Liver (tissue), 9 donors: ENCODE data around the gene STH. TPM values are rescaled to one million over a fixed set of nuclear protein-coding genes. Genes with fewer than 3 reads are reported as not detected.

Experiments used
- DNase-seq: peaks from one replicate; pipeline ENCODE4 v3.0.0-alpha.2; 2017; ENCODE audit warnings: low spot score
- H3K27ac ChIP-seq, 2 donors: one replicate each; pipeline ENCODE4 v1.7.0; 2013; ENCODE audit warnings: inconsistent platforms in 2 of 2, low read length in 2 of 2, control low read depth in 1 of 2, low read depth in 1 of 2, mild to moderate bottlenecking in 1 of 2
- H3K27me3 ChIP-seq, 4 donors: one replicate each; pipeline versions ENCODE4 v1.6.1 to v1.7.0; 2013; ENCODE audit warnings: low read length in 3 of 4, inconsistent platforms in 1 of 4, mild to moderate bottlenecking in 1 of 4, moderate library complexity in 1 of 4; ENCODE audit not compliant: control insufficient read depth in 4 of 4, insufficient read depth in 4 of 4
- H3K36me3 ChIP-seq, 4 donors: one replicate each; pipeline versions ENCODE4 v1.6.1 to v1.7.0; 2013; ENCODE audit warnings: low read length in 3 of 4, mild to moderate bottlenecking in 3 of 4, low read depth in 1 of 4, moderate library complexity in 1 of 4; ENCODE audit not compliant: control insufficient read depth in 4 of 4, insufficient read depth in 3 of 4
- H3K4me1 ChIP-seq, 4 donors: one replicate each; pipeline versions ENCODE4 v1.6.1 to v1.7.0; 2013; ENCODE audit warnings: low read length in 3 of 4, mild to moderate bottlenecking in 3 of 4, moderate library complexity in 1 of 4; ENCODE audit not compliant: control insufficient read depth in 4 of 4, insufficient read depth in 4 of 4
- H3K4me3 ChIP-seq, 3 donors: one replicate each; pipeline versions ENCODE4 v1.6.1 to v1.7.0; 2013; ENCODE audit warnings: low read length in 3 of 3, control low read depth in 1 of 3, low read depth in 1 of 3, mild to moderate bottlenecking in 1 of 3
- H3K9ac ChIP-seq, 2 donors: one replicate each; pipeline ENCODE4 v1.7.0; 2013; ENCODE audit warnings: low read length in 2 of 2, mild to moderate bottlenecking in 2 of 2, moderate library complexity in 2 of 2, control low read depth in 1 of 2, low read depth in 1 of 2
- H3K9me3 ChIP-seq, 4 donors: one replicate each; pipeline versions ENCODE4 v1.6.1 to v1.7.0; 2013; ENCODE audit warnings: low read length in 3 of 4; ENCODE audit not compliant: control insufficient read depth in 4 of 4
- ATF3 ChIP-seq: IDR thresholded peaks from 2 replicates; pipeline ENCODE4 v1.6.1; 2016; ENCODE audit warnings: antibody characterized with exemption
- EGR1 ChIP-seq, 2 donors: IDR thresholded peaks; 2 replicates each; pipeline ENCODE4 v1.6.1; 2016 to 2018; ENCODE audit warnings: antibody characterized with exemption in 2 of 2, low read depth in 2 of 2
- FOXA1 ChIP-seq: IDR thresholded peaks from 2 replicates; pipeline ENCODE4 v1.6.1; 2016; ENCODE audit warnings: antibody characterized with exemption
- FOXA2 ChIP-seq: IDR thresholded peaks from 2 replicates; pipeline ENCODE4 v1.6.1; 2016; ENCODE audit warnings: antibody characterized with exemption
- GABPA ChIP-seq, 2 donors: IDR thresholded peaks in 1 of 2; conservative IDR thresholded peaks in 1 of 2; 2 replicates each; pipeline ENCODE4 v1.6.1; 2016; ENCODE audit warnings: antibody characterized with exemption in 2 of 2, mild to moderate bottlenecking in 1 of 2, moderate library complexity in 1 of 2
- HNF4A ChIP-seq, 2 donors: conservative IDR thresholded peaks; 2 replicates each; pipeline ENCODE4 v1.6.1; 2016; ENCODE audit warnings: antibody characterized with exemption in 2 of 2, mild to moderate bottlenecking in 2 of 2
- HNF4G ChIP-seq: IDR thresholded peaks from 2 replicates; pipeline ENCODE4 v1.6.1; 2016; ENCODE audit warnings: antibody characterized with exemption
- JUND ChIP-seq, 2 donors: IDR thresholded peaks; 2 replicates each; pipeline ENCODE4 v1.6.1; 2016; ENCODE audit warnings: antibody characterized with exemption in 2 of 2
- MAX ChIP-seq: IDR thresholded peaks from 2 replicates; pipeline ENCODE4 v1.6.1; 2016; ENCODE audit warnings: antibody characterized with exemption
- NR2F2 ChIP-seq: IDR thresholded peaks from 2 replicates; pipeline ENCODE4 v1.6.1; 2016; ENCODE audit warnings: antibody characterized with exemption
- RAD21 ChIP-seq, 2 donors: IDR thresholded peaks; 2 replicates each; pipeline ENCODE4 v1.6.1; 2016; ENCODE audit warnings: antibody characterized with exemption in 2 of 2, mild to moderate bottlenecking in 2 of 2
- REST ChIP-seq: IDR thresholded peaks from 2 replicates; pipeline ENCODE4 v1.6.1; 2016; ENCODE audit warnings: antibody characterized with exemption, mild to moderate bottlenecking
- RXRA ChIP-seq, 2 donors: IDR thresholded peaks; 2 replicates each; pipeline ENCODE4 v1.6.1; 2017 to 2018; ENCODE audit warnings: antibody characterized with exemption in 2 of 2, mild to moderate bottlenecking in 1 of 2
- SP1 ChIP-seq: IDR thresholded peaks from 2 replicates; pipeline ENCODE4 v1.6.1; 2018; ENCODE audit warnings: antibody characterized with exemption, mild to moderate bottlenecking
- TAF1 ChIP-seq: conservative IDR thresholded peaks from 2 replicates; pipeline ENCODE4 v1.6.1; 2016; ENCODE audit warnings: antibody characterized with exemption, mild to moderate bottlenecking
- YY1 ChIP-seq: IDR thresholded peaks from 2 replicates; pipeline ENCODE4 v1.6.1; 2016; ENCODE audit warnings: antibody characterized with exemption, mild to moderate bottlenecking
- WGBS: extraction: QIAGEN DNeasy Blood & Tissue Kit; methylation state at CpG from one replicate; pipeline ENCODE4 v1.1.7; 2013; 5-methylcytosine and 5-hydroxymethylcytosine counted together
- polyA plus RNA-seq, 2 donors: library from polyadenylated mRNA; stranded (reverse) in 1 of 2; unstranded in 1 of 2; fragments of 200-250 nt in 1 of 2; fragments of >200 nt in 1 of 2; fragmentation: Nextera tagmentation in 1 of 2; extraction: Ambion mirVana in 1 of 2; gene quantifications; one replicate each; pipeline versions ENCODE4 v1.2.1 to v1.2.3, GENCODE V29; 2013 to 2015
- total RNA-seq, 2 donors: library from RNA; depleted of rRNA; stranded (reverse); fragments of >200 nt; gene quantifications; one replicate each; pipeline ENCODE4 v1.2.3, GENCODE V29; 2014
- TF ChIP-seq, protein P1 (sequence below): IDR thresholded peaks from 2 replicates; pipeline ENCODE4 v1.6.1; 2016; ENCODE audit warnings: antibody characterized with exemption
- TF ChIP-seq, protein P2 (sequence below): fragments of 150-350 bp; IDR thresholded peaks from 2 replicates; pipeline ENCODE4 v1.5.1; 2017; ENCODE audit warnings: improper control_type of control experiment, low read depth, low read length; ENCODE audit not compliant: missing input control
- donor health status: healthy.
- donor health status: healthy.
- donor health status: healthy.
- donor health status: healthy.
- donor health status: healthy.

STH gene
- total and polyA plus RNA-seq, 4 donors, result not detected

GRCh38 chr17:46043606-46044005 is 44.6 kb downstream of the STH start:
- Histone ChIP-seq H3K27me3 (no peaks in the 10 kb centered on the region), H3K36me3 (peaks cover 9 to 45% (median 25%) of the 10 kb centered on the region in 4 donors), H3K4me1 (peaks cover 0 to 12% (median 8%) of the 10 kb centered on the region in 4 donors), H3K9me3 (no peaks in the 10 kb centered on the region), H3K27ac (peak overlapping the region in 1 of 2 donors; percentile 55), H3K9ac (no peak overlapping the region), H3K4me3 (no peak overlapping the region)
- TF ChIP-seq NR2F2 (no peak), RXRA (IDR thresholded peaks at IDR 0.05) (no peak), ATF3 (no peak), FOXA1 (no peak), RAD21 (IDR thresholded peaks at IDR 0.05) (no peak), SP1 (no peak), GABPA (IDR thresholded peaks at IDR 0.05 in 1 of 2, conservative IDR thresholded peaks at IDR 0.05 in 1 of 2) (no peak), REST (no peak)
- WGBS, result 95% methylated on average over 3 of the region's 3 CpGs
- no peak for DNase-seq

DNA sequence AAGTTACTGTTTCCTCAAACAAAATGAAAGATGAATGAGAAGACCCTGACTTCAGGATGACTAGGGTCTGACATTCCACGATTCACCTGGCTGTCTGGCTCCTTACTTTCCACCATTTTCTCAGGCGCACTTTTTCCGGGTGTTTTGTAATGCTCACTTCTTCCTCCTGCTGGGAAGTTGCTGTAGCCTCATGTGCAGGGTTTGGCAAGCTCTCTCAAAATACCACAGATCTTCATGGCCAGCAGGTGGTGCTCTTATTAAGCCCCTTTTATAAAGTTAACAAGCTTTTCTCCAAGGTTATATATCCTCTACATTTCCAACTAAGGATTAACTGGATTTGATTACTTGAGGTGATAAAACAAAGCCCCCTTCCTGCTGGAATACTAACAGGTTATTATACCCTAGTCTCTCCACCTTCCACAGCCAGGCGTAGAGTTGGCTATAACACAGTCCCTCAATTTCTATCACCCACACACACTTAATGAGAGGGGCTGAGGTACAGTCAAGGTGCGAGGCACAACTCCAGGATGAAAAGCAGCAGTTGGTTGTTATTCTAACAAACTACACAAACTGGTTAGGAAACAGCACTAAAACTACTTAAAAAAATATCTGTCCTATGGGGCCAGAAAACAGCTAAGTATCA is 45.4 kb downstream of the STH start:
- H3K27ac ChIP-seq, result peak overlapping the region; percentile 43 to 55
- peaks cover 0 to 11% (median 7%) of the 10 kb centered on the region in 4 donors for H3K4me1 ChIP-seq
- DNase-seq, result peak; percentile 61
- TF ChIP-seq, protein P1, sequence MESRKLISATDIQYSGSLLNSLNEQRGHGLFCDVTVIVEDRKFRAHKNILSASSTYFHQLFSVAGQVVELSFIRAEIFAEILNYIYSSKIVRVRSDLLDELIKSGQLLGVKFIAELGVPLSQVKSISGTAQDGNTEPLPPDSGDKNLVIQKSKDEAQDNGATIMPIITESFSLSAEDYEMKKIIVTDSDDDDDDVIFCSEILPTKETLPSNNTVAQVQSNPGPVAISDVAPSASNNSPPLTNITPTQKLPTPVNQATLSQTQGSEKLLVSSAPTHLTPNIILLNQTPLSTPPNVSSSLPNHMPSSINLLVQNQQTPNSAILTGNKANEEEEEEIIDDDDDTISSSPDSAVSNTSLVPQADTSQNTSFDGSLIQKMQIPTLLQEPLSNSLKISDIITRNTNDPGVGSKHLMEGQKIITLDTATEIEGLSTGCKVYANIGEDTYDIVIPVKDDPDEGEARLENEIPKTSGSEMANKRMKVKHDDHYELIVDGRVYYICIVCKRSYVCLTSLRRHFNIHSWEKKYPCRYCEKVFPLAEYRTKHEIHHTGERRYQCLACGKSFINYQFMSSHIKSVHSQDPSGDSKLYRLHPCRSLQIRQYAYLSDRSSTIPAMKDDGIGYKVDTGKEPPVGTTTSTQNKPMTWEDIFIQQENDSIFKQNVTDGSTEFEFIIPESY, result no peak
- TF ChIP-seq MAX (peak; percentile 64), TAF1 (no peak), JUND (IDR thresholded peaks at IDR 0.05) (peak in 1 of 2 donors; percentile 53), FOXA2 (no peak), HNF4G (no peak), RAD21 (IDR thresholded peaks at IDR 0.05) (peak; percentile 93 to 95), RXRA (IDR thresholded peaks at IDR 0.05) (peak in 1 of 2 donors; percentile 42), SP1 (peak; percentile 20), REST (no peak), GABPA (IDR thresholded peaks at IDR 0.05 in 1 of 2, conservative IDR thresholded peaks at IDR 0.05 in 1 of 2) (peak in 1 of 2 donors; percentile 19), EGR1 (IDR thresholded peaks at IDR 0.05; ENCODE audit: low read depth in 2 of 2) (peak in 1 of 2 donors; percentile 63), YY1 (peak; percentile 68), FOXA1 (peak; percentile 6), HNF4A (conservative IDR thresholded peaks at IDR 0.05) (peak in 1 of 2 donors; percentile 33), ATF3 (no peak), NR2F2 (no peak)
- TF ChIP-seq, protein P2, sequence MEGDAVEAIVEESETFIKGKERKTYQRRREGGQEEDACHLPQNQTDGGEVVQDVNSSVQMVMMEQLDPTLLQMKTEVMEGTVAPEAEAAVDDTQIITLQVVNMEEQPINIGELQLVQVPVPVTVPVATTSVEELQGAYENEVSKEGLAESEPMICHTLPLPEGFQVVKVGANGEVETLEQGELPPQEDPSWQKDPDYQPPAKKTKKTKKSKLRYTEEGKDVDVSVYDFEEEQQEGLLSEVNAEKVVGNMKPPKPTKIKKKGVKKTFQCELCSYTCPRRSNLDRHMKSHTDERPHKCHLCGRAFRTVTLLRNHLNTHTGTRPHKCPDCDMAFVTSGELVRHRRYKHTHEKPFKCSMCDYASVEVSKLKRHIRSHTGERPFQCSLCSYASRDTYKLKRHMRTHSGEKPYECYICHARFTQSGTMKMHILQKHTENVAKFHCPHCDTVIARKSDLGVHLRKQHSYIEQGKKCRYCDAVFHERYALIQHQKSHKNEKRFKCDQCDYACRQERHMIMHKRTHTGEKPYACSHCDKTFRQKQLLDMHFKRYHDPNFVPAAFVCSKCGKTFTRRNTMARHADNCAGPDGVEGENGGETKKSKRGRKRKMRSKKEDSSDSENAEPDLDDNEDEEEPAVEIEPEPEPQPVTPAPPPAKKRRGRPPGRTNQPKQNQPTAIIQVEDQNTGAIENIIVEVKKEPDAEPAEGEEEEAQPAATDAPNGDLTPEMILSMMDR, result peak; percentile 90
- H3K9me3 ChIP-seq, result no peaks in the 10 kb centered on the region
- H3K36me3 ChIP-seq, result peaks cover 5 to 38% (median 18%) of the 10 kb centered on the region in 4 donors
- H3K9ac ChIP-seq, result peak overlapping the region in 1 of 2 donors; percentile 4
- H3K4me3 ChIP-seq, result no peak overlapping the region
- H3K27me3 ChIP-seq, result no peaks in the 10 kb centered on the region
- WGBS, result 40% methylated on average over 5 of the region's 5 CpGs
